HepG2 (cell line): ENCODE results near the gene CDH23.

ENCODE experiments used
- BRD4 ChIP-seq: sonication (generic); formaldehyde crosslinking; IDR thresholded peaks from 2 replicates; pipeline ENCODE4 v1.4.0; 2020; ENCODE audit warnings: missing genetic modification reagents
- JUND ChIP-seq: sonication (generic); formaldehyde crosslinking; IDR thresholded peaks from 2 replicates; pipeline ENCODE4 v1.8.0; 2022; ENCODE audit warnings: mild to moderate bottlenecking, missing genetic modification reagents
- MAFG ChIP-seq: sonication (generic); formaldehyde crosslinking; IDR thresholded peaks from 2 replicates; pipeline ENCODE4 v1.5.1; 2020; ENCODE audit warnings: mild to moderate bottlenecking, missing genetic modification reagents
- POLR2AphosphoS2 ChIP-seq: IDR thresholded peaks from 2 replicates; pipeline ENCODE4 v1.6.1; 2011; ENCODE audit warnings: low read depth, low read length, improper control_type of control experiment
- ZNF547 ChIP-seq: sonication (generic); formaldehyde crosslinking; IDR thresholded peaks from 2 replicates; pipeline ENCODE4 v1.5.1; 2020; ENCODE audit warnings: mild to moderate bottlenecking, missing genetic modification reagents

DNA sequence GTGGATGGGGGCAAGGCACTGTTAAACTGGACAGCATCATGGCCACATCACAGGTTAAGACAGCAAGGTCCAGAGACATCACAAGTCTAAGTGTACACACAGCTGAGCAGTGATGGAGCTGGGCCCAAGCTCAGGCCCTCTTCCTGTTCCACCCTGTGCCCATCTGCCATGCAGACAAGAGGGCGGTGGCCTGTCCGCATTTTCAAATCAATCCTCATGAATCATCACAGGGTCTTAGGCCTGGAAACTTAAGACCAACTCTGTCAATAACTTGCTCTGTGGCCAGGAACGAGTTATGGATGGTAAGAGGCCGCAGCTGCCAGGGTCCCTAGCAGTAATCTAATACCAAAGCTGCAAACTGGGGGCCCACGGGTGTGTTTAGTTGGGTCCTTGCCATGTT lies 319.7 kb downstream of the CDH23 start:
- no peak for TF ChIP-seq MAFG
- TF ChIP-seq ZNF547 (CRISPR knock-in tag), result no peak
- no peak for TF ChIP-seq POLR2AphosphoS2
- no peak for TF ChIP-seq BRD4 (CRISPR knock-in tag)
- TF ChIP-seq JUND (CRISPR knock-in tag), result no peak
